NCI-H187 (cell line): ENCODE results near the gene PPP1R37.

Experiments used
- DNase-seq, 2 experiments: peaks; one replicate each; lab custom pipeline; 2025; lab: John Stamatoyannopoulos, UW

Gene PPP1R37

GRCh38 chr19:45092747-45093678 is at the start of gene PPP1R37:
Gene PPP1R37 (plus strand): TSS chr19:45093179. CDS start chr19:45093326, 147 bp downstream.
- peak; percentile 94 for DNase-seq

GRCh38 chr19:45045671-45046353 is 47.2 kb upstream of the PPP1R37 start:
- no peak for DNase-seq

GRCh38 chr19:45046355-45046754 is 46.6 kb upstream of the PPP1R37 start:
- no peak for DNase-seq

GRCh38 chr19:45047188-45047797 is 45.7 kb upstream of the PPP1R37 start:
- no peak for DNase-seq

GRCh38 chr19:45049073-45049736 is 43.8 kb upstream of the PPP1R37 start:
- DNase-seq = no peak

GRCh38 chr19:45050036-45050435 is 42.9 kb upstream of the PPP1R37 start:
- DNase-seq = no peak

GRCh38 chr19:45051929-45052579 is 40.9 kb upstream of the PPP1R37 start:
- DNase-seq = no peak

- no peak for DNase-seq
Observed at GRCh38 chr19:45056831-45057230, 36.1 kb upstream of the PPP1R37 start.

- DNase-seq = no peak
Observed at GRCh38 chr19:45057444-45057843, 35.5 kb upstream of the PPP1R37 start.

- DNase-seq = no peak
Observed at GRCh38 chr19:45058622-45059159, 34.3 kb upstream of the PPP1R37 start.

GRCh38 chr19:45059258-45059965 is 33.6 kb upstream of the PPP1R37 start:
- DNase-seq = peak; percentile 33 to 44

GRCh38 chr19:45061965-45062364 is 31.0 kb upstream of the PPP1R37 start:
- DNase-seq = no peak

- no peak for DNase-seq
Observed at GRCh38 chr19:45063851-45064801, 28.9 kb upstream of the PPP1R37 start.

- DNase-seq = no peak
Observed at GRCh38 chr19:45066921-45067661, 25.9 kb upstream of the PPP1R37 start.

GRCh38 chr19:45068041-45068440 is 24.9 kb upstream of the PPP1R37 start:
- no peak for DNase-seq

GRCh38 chr19:45069056-45069455 is 23.9 kb upstream of the PPP1R37 start:
- DNase-seq = no peak

GRCh38 chr19:45070214-45070613 is 22.8 kb upstream of the PPP1R37 start:
- no peak for DNase-seq

GRCh38 chr19:45070861-45071544 is 22.0 kb upstream of the PPP1R37 start:
- no peak for DNase-seq
